HCT116 (cell line): Measurements from ENCODE around the gene ADK. TPM values are rescaled to one million over a fixed set of nuclear protein-coding genes. Genes with fewer than 3 reads are reported as not detected.

ENCODE experiments used
- ATAC-seq: fragments of 200-7000 bp; cut with Tn5 transposase; 2 replicates; pipeline ENCODE4 v1.9.1; 2020; ENCODE audit warnings: mild to moderate bottlenecking, moderate library complexity
- BruUV-seq: library from RNA; stranded (reverse); fragments of 400-500 nt; replicated peaks from 2 replicates; lab custom pipeline; 2021; lab: Mats Ljungman, UMichigan
- CTCF ChIA-PET: fragments of 300-600 bp; sonication (Branson Sonifier 250); formaldehyde crosslinking; loops from one replicate; lab custom pipeline; 2021; ENCODE audit warnings: antibody characterized with exemption; lab: Charles Lee
- POLR2A ChIA-PET: fragments of 300-600, 350-600 bp; sonication (Branson Sonifier 250); formaldehyde crosslinking; loops from one replicate; lab custom pipeline; 2021; ENCODE audit warnings: antibody characterized with exemption; lab: Charles Lee
- RAD21 ChIA-PET, 2 experiments: fragments of 300-600 bp; sonication (Branson Sonifier 250); formaldehyde crosslinking; loops; one replicate each; lab custom pipeline; 2023; ENCODE audit warnings: low total read pairs in 2 of 2; ENCODE audit not compliant: uncharacterized antibody in 2 of 2, unreplicated experiment in 2 of 2, low non-redundant PET in 1 of 2; lab: Charles Lee
- DNase-seq: peaks from one replicate; pipeline ENCODE4 v3.0.0-alpha.2; 2010; ENCODE audit warnings: low read depth, low spot score
- H2AFZ ChIP-seq: fragments of 200-600 bp; shearing (Covaris generic), sonication (generic); 2 replicates; pipeline ENCODE4 v1.6.1; 2017; ENCODE audit warnings: low read depth, mixed run types, mixed read lengths, antibody characterized with exemption, low read length; ENCODE audit not compliant: poor library complexity, severe bottlenecking
- H3K27ac ChIP-seq: 2 replicates; pipeline ENCODE4 v1.5.1; 2012; ENCODE audit warnings: low read depth, low read length
- H3K27me3 ChIP-seq: fragments of 200-600 bp; sonication (generic); 2 replicates; pipeline ENCODE4 v1.6.1; 2016; ENCODE audit warnings: mixed run types, low read length, mixed read lengths; ENCODE audit not compliant: insufficient read depth
- H3K36me3 ChIP-seq, 2 experiments: fragments of 200-500 bp in 1 of 2; fragments of 200-600 bp in 1 of 2; sonication (Bioruptor generic) in 1 of 2; sonication (generic) in 1 of 2; 2 replicates each; pipeline versions ENCODE4 v1.5.1 to v1.6.1; 2014 to 2016; ENCODE audit warnings: low read length in 2 of 2, inconsistent platforms in 1 of 2, mixed read lengths in 1 of 2, mixed run types in 1 of 2; ENCODE audit not compliant: insufficient read depth in 2 of 2, control insufficient read depth in 1 of 2
- H3K4me1 ChIP-seq, 2 experiments: fragments of 200-600 bp in 1 of 2; sonication (generic) in 1 of 2; 2 replicates each; pipeline versions ENCODE4 v1.5.1 to v1.6.1; 2012 to 2017; ENCODE audit warnings: low read length in 2 of 2, inconsistent platforms in 1 of 2, mild to moderate bottlenecking in 1 of 2, mixed read lengths in 1 of 2, mixed run types in 1 of 2, moderate library complexity in 1 of 2; ENCODE audit not compliant: insufficient read depth in 2 of 2, control insufficient read depth in 1 of 2
- H3K4me2 ChIP-seq: fragments of 200-600 bp; sonication (generic); 2 replicates; pipeline ENCODE4 v1.6.1; 2017; ENCODE audit warnings: mixed run types, low read length, mixed read lengths
- H3K4me3 ChIP-seq, 2 experiments: fragments of 200-600 bp in 1 of 2; sonication (generic) in 1 of 2; replicated peaks in 1 of 2; 2 replicates each; pipeline ENCODE4 v1.5.1; 2011 to 2016; ENCODE audit warnings: low read length in 2 of 2, control low read depth in 1 of 2, low read depth in 1 of 2, mild to moderate bottlenecking in 1 of 2, mixed read lengths in 1 of 2, mixed run types in 1 of 2
- H3K79me2 ChIP-seq: fragments of 200-600 bp; sonication (generic); 2 replicates; pipeline ENCODE4 v1.6.1; 2017; ENCODE audit warnings: mild to moderate bottlenecking, mixed run types, low read length, moderate library complexity, mixed read lengths; ENCODE audit not compliant: insufficient read depth
- H3K9ac ChIP-seq: fragments of 200-600 bp; sonication (generic); 2 replicates; pipeline ENCODE4 v1.6.1; 2016; ENCODE audit warnings: low read length, mixed read lengths
- H3K9me2 ChIP-seq: fragments of 200-600 bp; sonication (generic), shearing (Covaris generic); 2 replicates; pipeline ENCODE4 v1.6.1; 2017; ENCODE audit warnings: mixed run types, mild to moderate bottlenecking, moderate library complexity; ENCODE audit not compliant: insufficient read depth
- H3K9me3 ChIP-seq, 2 experiments: fragments of 200-500 bp in 1 of 2; fragments of 200-600 bp in 1 of 2; sonication (Bioruptor generic) in 1 of 2; sonication (generic) in 1 of 2; 2 replicates each; pipeline ENCODE4 v1.6.1; 2014 to 2017; ENCODE audit warnings: low read length in 2 of 2, mixed read lengths in 2 of 2, inconsistent platforms in 1 of 2, low read depth in 1 of 2, mild to moderate bottlenecking in 1 of 2, mixed run types in 1 of 2, moderate library complexity in 1 of 2; ENCODE audit not compliant: control insufficient read depth in 1 of 2, insufficient read depth in 1 of 2
- H4K20me1 ChIP-seq: fragments of 200-600 bp; sonication (generic), shearing (Covaris generic); 2 replicates; pipeline ENCODE4 v1.6.1; 2017; ENCODE audit warnings: mixed run types, mild to moderate bottlenecking, moderate library complexity; ENCODE audit not compliant: insufficient read depth
- CEBPB ChIP-seq: IDR thresholded peaks from 2 replicates; pipeline ENCODE4 v1.6.1; 2012; ENCODE audit warnings: low read depth
- EGR1 ChIP-seq: IDR thresholded peaks from 2 replicates; pipeline ENCODE4 v1.6.1; 2012; ENCODE audit warnings: low read depth
- ELF1 ChIP-seq: IDR thresholded peaks from 2 replicates; pipeline ENCODE4 v1.6.1; 2012; ENCODE audit warnings: low read depth, borderline replicate concordance
- EZH2phosphoT487 ChIP-seq: fragments of 200-600 bp; IDR thresholded peaks from 2 replicates; pipeline ENCODE4 v1.6.1; 2018; ENCODE audit warnings: antibody characterized with exemption, borderline replicate concordance
- POLR2A ChIP-seq: IDR thresholded peaks from 2 replicates; pipeline ENCODE4 v1.7.0; 2011; ENCODE audit warnings: borderline replicate concordance; ENCODE audit not compliant: insufficient read depth, insufficient read length; ENCODE audit errors: extremely low read depth
- POLR2AphosphoS5 ChIP-seq: IDR thresholded peaks from 2 replicates; pipeline ENCODE4 v1.6.1; 2011; ENCODE audit warnings: mild to moderate bottlenecking, low read depth, low read length, moderate library complexity
- SIN3A ChIP-seq: IDR thresholded peaks from 2 replicates; pipeline ENCODE4 v1.6.1; 2012; ENCODE audit warnings: low read depth
- intact Hi-C: fragments of 100-400 bp; cut with micrococcal nuclease; formaldehyde crosslinking; loops from 2 replicates; pipeline ENCODE4 v1.10.0; 2022
- total RNA-seq: library from RNA; stranded (reverse); gene quantifications from one replicate; pipeline ENCODE4 v1.2.1, GENCODE V29; 2021; ENCODE audit not compliant: unreplicated experiment
- TF ChIP-seq, protein P1 (sequence below): IDR thresholded peaks from 2 replicates; pipeline ENCODE4 v1.6.1; 2011; ENCODE audit warnings: mild to moderate bottlenecking, low read length, moderate library complexity; ENCODE audit not compliant: insufficient replicate concordance; ENCODE audit errors: extremely low read depth
- TF ChIP-seq, protein P2 (sequence below), 3 experiments: fragments of 200-600 bp in 1 of 3; sonication (generic) in 1 of 3; IDR thresholded peaks in 2 of 3; conservative IDR thresholded peaks in 1 of 3; 2 replicates each; pipeline ENCODE4 v1.5.1; 2012 to 2017; ENCODE audit warnings: low read depth in 2 of 3, low read length in 2 of 3, antibody characterized with exemption in 1 of 3, borderline replicate concordance in 1 of 3, control low read depth in 1 of 3, mild to moderate bottlenecking in 1 of 3, mixed read lengths in 1 of 3, mixed run types in 1 of 3, moderate library complexity in 1 of 3; ENCODE audit not compliant: insufficient read depth in 1 of 3
- TF ChIP-seq, protein P3 (sequence below): IDR thresholded peaks from 2 replicates; pipeline ENCODE4 v1.6.1; 2012

ADK gene
- total RNA-seq, 1 experiment from 2014 or later, result 55.0 TPM

DNA sequence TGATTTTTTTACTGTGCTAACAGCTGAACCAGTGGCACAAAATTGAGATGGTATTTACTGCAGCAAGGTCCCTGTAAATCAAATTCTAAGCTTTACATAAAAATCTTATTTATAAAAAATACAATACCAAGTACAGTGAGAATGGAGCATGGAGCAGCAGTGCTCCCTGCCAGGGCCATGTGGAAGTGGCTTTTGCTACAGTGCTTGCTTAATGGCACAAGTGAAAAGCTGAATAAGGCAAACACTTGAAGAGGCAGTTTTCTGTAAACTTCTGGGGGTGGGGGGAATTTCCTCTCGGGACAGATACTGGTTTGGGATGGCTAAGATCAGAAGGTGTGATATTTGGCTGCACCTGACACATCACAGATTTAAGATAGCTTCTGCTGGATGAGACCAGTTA is 27.9 kb upstream of the ADK start:
- H3K79me2 ChIP-seq, result no peaks in the 10 kb centered on the region; the same call in 1 of the 2 replicates
- TF ChIP-seq, protein P1, sequence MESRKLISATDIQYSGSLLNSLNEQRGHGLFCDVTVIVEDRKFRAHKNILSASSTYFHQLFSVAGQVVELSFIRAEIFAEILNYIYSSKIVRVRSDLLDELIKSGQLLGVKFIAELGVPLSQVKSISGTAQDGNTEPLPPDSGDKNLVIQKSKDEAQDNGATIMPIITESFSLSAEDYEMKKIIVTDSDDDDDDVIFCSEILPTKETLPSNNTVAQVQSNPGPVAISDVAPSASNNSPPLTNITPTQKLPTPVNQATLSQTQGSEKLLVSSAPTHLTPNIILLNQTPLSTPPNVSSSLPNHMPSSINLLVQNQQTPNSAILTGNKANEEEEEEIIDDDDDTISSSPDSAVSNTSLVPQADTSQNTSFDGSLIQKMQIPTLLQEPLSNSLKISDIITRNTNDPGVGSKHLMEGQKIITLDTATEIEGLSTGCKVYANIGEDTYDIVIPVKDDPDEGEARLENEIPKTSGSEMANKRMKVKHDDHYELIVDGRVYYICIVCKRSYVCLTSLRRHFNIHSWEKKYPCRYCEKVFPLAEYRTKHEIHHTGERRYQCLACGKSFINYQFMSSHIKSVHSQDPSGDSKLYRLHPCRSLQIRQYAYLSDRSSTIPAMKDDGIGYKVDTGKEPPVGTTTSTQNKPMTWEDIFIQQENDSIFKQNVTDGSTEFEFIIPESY, result no peak
- no peaks in the 10 kb centered on the region for H3K9me3 ChIP-seq
- H3K27me3 ChIP-seq, result no peaks in the 10 kb centered on the region
- ChIA-PET RAD21 (no interaction called here), CTCF (no interaction called here), POLR2A (no interaction called here)
- ATAC-seq (no peak), DNase-seq (no peak)
- peaks cover 11 to 16% of the 10 kb centered on the region in 2 experiments for H3K4me1 ChIP-seq
- BruUV-seq, result TSS peak; percentile 29
- no peak overlapping the region for H3K9ac ChIP-seq
- peaks cover 43 to 49% of the 10 kb centered on the region in 2 experiments for H3K36me3 ChIP-seq
- no peak overlapping the region for H3K27ac ChIP-seq
- intact Hi-C loops, result no loop called here
- H3K9me2 ChIP-seq, result no peaks in the 10 kb centered on the region
- H3K4me2 ChIP-seq, result no peak overlapping the region
- no peak overlapping the region for H2AFZ ChIP-seq
- H4K20me1 ChIP-seq, result no peaks in the 10 kb centered on the region
- H3K4me3 ChIP-seq, result no peak overlapping the region

DNA sequence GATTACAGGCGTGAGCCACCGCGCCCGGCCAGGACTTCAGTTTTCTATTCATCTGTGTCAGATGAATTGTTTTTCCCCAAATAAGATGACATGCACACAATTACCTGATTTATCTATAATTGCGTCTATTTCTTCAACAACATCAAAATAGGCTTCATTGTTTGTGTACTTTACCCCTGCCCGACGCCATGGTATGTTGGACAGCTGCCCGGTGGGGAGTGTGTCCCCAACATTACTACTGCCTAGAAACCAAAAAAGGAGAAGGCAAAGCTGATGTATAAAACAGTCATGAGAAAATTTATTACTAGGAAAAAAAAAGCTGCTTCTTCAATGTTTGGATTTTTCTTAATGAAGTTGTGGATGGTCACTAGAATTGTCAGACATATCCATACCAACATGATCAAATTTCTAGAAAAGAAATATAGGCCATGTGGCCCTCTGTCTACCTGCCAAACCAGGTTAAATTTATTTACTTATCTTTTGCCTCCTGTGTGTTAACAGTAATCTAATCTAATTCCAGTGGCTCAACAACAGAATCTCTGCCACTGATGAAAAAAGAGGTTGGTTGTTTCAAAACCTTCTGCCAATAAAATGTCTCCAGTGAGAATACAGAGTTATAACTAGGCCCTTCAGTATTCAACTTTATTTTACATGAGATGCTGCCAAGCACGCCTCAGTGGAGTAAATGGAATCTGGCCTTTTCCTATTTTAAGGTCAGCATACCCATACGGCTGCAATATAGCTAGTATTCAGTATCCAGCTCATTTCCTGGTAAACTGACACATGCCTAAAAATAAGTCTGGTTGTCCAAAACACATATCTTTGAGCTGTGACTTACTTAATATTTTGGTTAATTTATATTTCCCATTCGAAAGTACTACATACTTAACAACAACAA is 16.8 kb upstream of the ADK start:
- BruUV-seq, result no TSS peak
- H3K36me3 ChIP-seq, result peaks cover 43 to 45% of the 10 kb centered on the region in 2 experiments
- CTCF ChIA-PET, result no interaction called here
- no peak overlapping the region for H3K4me3 ChIP-seq
- H3K79me2 ChIP-seq, result peaks cover 4% of the 10 kb centered on the region; the same call in 1 of the 2 replicates
- H3K9me3 ChIP-seq, result no peaks in the 10 kb centered on the region
- no peak overlapping the region for H3K4me2 ChIP-seq
- H2AFZ ChIP-seq, result no peak overlapping the region
- ATAC-seq (no peak), DNase-seq (no peak)
- H3K9ac ChIP-seq, result no peak overlapping the region
- H4K20me1 ChIP-seq, result no peaks in the 10 kb centered on the region
- intact Hi-C loops, result no loop called here
- POLR2A ChIA-PET, result interaction anchor here (0.8 kb wide), 1 partner anchor 84 kb away, joined by 3 read pairs; no protein-coding TSS in a partner anchor
- H3K27me3 ChIP-seq, result no peaks in the 10 kb centered on the region
- RAD21 ChIA-PET, result no interaction called here
- no peaks in the 10 kb centered on the region for H3K4me1 ChIP-seq
- no peak overlapping the region for H3K27ac ChIP-seq
- H3K9me2 ChIP-seq, result no peaks in the 10 kb centered on the region
- no peak for TF ChIP-seq POLR2A
- TF ChIP-seq, protein P2, sequence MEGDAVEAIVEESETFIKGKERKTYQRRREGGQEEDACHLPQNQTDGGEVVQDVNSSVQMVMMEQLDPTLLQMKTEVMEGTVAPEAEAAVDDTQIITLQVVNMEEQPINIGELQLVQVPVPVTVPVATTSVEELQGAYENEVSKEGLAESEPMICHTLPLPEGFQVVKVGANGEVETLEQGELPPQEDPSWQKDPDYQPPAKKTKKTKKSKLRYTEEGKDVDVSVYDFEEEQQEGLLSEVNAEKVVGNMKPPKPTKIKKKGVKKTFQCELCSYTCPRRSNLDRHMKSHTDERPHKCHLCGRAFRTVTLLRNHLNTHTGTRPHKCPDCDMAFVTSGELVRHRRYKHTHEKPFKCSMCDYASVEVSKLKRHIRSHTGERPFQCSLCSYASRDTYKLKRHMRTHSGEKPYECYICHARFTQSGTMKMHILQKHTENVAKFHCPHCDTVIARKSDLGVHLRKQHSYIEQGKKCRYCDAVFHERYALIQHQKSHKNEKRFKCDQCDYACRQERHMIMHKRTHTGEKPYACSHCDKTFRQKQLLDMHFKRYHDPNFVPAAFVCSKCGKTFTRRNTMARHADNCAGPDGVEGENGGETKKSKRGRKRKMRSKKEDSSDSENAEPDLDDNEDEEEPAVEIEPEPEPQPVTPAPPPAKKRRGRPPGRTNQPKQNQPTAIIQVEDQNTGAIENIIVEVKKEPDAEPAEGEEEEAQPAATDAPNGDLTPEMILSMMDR (IDR thresholded peaks at IDR 0.05 in 2 of 3, conservative IDR thresholded peaks at IDR 0.05 in 1 of 3; ENCODE audit: borderline replicate concordance in 1 of 3, insufficient read depth in 1 of 3, low read depth in 2 of 3, low read length in 2 of 3), result no peak
- no peak for TF ChIP-seq EGR1
- no peak for TF ChIP-seq SIN3A
- TF ChIP-seq, protein P1, result no peak
- TF ChIP-seq POLR2AphosphoS5, result no peak
- TF ChIP-seq ELF1, result no peak
- TF ChIP-seq, protein P3, sequence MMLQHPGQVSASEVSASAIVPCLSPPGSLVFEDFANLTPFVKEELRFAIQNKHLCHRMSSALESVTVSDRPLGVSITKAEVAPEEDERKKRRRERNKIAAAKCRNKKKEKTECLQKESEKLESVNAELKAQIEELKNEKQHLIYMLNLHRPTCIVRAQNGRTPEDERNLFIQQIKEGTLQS, result no peak
- TF ChIP-seq EZH2phosphoT487, result no peak
- no peak for TF ChIP-seq CEBPB
